ENCODE measurements around the gene FGD3. TPM values are rescaled to one million over a fixed set of nuclear protein-coding genes. Genes with fewer than 3 reads are reported as not detected.

The FGD3 gene
- total RNA-seq, 1 experiment from 2014 or later: 1.8 TPM

DNA sequence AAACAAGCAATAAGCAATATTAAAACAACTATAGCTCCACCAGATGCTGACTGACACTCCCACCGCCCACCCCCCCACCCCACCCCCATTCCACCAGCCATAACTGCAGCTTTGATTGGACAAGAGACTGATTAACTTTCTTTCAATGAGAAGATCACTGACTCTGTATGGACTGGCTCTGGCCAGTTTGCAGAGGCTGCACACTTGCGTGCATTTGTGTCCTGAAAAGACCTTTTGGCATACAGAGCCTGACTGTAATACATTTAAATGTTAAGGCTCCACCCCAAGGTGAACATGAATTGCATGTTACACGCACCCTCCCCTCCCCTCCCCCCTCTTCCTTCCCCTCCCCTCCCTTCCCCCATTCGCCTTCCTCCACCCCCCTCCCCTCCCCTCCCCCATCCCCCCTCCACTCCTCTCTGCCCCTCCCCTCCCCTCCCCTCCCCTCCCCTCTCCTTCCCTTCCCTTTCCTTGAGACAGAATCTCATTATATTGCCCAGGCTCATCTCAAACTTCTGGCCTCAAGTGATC is 31.1 kb downstream of the FGD3 start:
- WGBS (ENCODE audit: extremely low coverage, insufficient read length, low lambda C conversion rate): no CpG with 5 or more reads among the region's 4 CpGs
- H3K27ac Mint-ChIP-seq: no peak overlapping the region
- Histone ChIP-seq H3T11ph (ENCODE audit: low read length) (no peak overlapping the region), H3K14ac (ENCODE audit: insufficient read depth, low read length) (no peak overlapping the region), H2BK15ac (ENCODE audit: low read depth, low read length) (no peak overlapping the region), H3K79me1 (ENCODE audit: insufficient read depth, low read depth, low read length, poor library complexity, severe bottlenecking) (no peaks in the 10 kb centered on the region), H3K18ac (ENCODE audit: insufficient read length, low read depth, low read length) (no peak overlapping the region), H3K9me3 (ENCODE audit: control insufficient read depth, low read depth, low read length) (peaks cover 12% of the 10 kb centered on the region), H3K4ac (ENCODE audit: low read depth, low read length) (no peak overlapping the region), H4K5ac (ENCODE audit: insufficient read length, low read depth, low read length) (no peak overlapping the region), H3K9ac (ENCODE audit: extremely low read depth, insufficient read length, low read length) (no peak overlapping the region), H3K23me2 (ENCODE audit: insufficient read length, low read depth, low read length, poor library complexity, severe bottlenecking) (no peaks in the 10 kb centered on the region), H4K20me1 (ENCODE audit: control insufficient read depth, insufficient read depth, insufficient read length) (no peaks in the 10 kb centered on the region), H3K27me3 (ENCODE audit: insufficient read depth, low read length) (no peaks in the 10 kb centered on the region), H2AFZ (ENCODE audit: low read length) (no peak overlapping the region), H2BK5ac (ENCODE audit: insufficient read length, low read length) (no peak overlapping the region), H4K8ac (replicated peaks; ENCODE audit: insufficient read length, low read depth, low read length) (no peak overlapping the region), H4K91ac (ENCODE audit: insufficient read length, low read depth, low read length) (no peak overlapping the region), H2BK20ac (ENCODE audit: low read depth, low read length, poor library complexity, severe bottlenecking) (no peak overlapping the region), H3K56ac (ENCODE audit: insufficient read length, low read depth, low read length) (no peak overlapping the region), H3K23ac (ENCODE audit: insufficient read length, low read depth, low read length) (no peak overlapping the region), H3K4me2 (ENCODE audit: insufficient read depth, insufficient read length, low read length) (no peak overlapping the region), H3K4me1 (ENCODE audit: insufficient read depth, low read length) (no peaks in the 10 kb centered on the region), H2BK120ac (ENCODE audit: low read depth, low read length, poor library complexity, severe bottlenecking) (no peak overlapping the region), H3K27ac (ENCODE audit: insufficient read length, low read depth, low read length) (no peak overlapping the region), H2AK5ac (ENCODE audit: insufficient read length, low read length) (no peak overlapping the region), H3K79me2 (ENCODE audit: insufficient read depth, low read length) (no peaks in the 10 kb centered on the region), H2BK12ac (ENCODE audit: insufficient read length, low read depth, low read length) (no peak overlapping the region)
- peaks cover 19 to 27% of the 10 kb centered on the region in 2 experiments for H3K4me1 Mint-ChIP-seq
- no peaks in the 10 kb centered on the region; the same call in 1 of the 2 replicates for H3K27me3 Mint-ChIP-seq (ENCODE audit: low read depth)
- H3K4me3 Mint-ChIP-seq: no peak overlapping the region
- TF ChIP-seq, protein P1, sequence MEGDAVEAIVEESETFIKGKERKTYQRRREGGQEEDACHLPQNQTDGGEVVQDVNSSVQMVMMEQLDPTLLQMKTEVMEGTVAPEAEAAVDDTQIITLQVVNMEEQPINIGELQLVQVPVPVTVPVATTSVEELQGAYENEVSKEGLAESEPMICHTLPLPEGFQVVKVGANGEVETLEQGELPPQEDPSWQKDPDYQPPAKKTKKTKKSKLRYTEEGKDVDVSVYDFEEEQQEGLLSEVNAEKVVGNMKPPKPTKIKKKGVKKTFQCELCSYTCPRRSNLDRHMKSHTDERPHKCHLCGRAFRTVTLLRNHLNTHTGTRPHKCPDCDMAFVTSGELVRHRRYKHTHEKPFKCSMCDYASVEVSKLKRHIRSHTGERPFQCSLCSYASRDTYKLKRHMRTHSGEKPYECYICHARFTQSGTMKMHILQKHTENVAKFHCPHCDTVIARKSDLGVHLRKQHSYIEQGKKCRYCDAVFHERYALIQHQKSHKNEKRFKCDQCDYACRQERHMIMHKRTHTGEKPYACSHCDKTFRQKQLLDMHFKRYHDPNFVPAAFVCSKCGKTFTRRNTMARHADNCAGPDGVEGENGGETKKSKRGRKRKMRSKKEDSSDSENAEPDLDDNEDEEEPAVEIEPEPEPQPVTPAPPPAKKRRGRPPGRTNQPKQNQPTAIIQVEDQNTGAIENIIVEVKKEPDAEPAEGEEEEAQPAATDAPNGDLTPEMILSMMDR (conservative IDR thresholded peaks at IDR 0.05): no peak
- H3K9me3 Mint-ChIP-seq: peaks cover 31 to 39% of the 10 kb centered on the region in 2 experiments
- no peak for DNase-seq
- H3K36me3 Mint-ChIP-seq (ENCODE audit: insufficient read depth in 1 of 3, low read depth in 3 of 3): peaks cover 13 to 32% (median 23%) of the 10 kb centered on the region in 3 experiments
